AG09309 (cell line): Measurements from ENCODE around the gene FBXW7.
A peak's percentile ranks its signal among the peaks of the same experiment; 100 is the strongest.

ENCODE experiments used
- DNase-seq: peaks from one replicate; pipeline ENCODE4 v3.0.0-alpha.2; 2010; ENCODE audit warnings: low read depth
- H3K4me3 ChIP-seq: 2 replicates; pipeline ENCODE4 v1.5.1; 2011; ENCODE audit warnings: mild to moderate bottlenecking, low read depth, low read length, moderate library complexity; ENCODE audit not compliant: control insufficient read depth
- TF ChIP-seq, protein P1 (sequence below): IDR thresholded peaks from 2 replicates; pipeline ENCODE4 v1.5.1; 2011; ENCODE audit warnings: mild to moderate bottlenecking, low read depth, low read length, inconsistent platforms; ENCODE audit not compliant: insufficient read depth, control insufficient read depth; ENCODE audit errors: missing control alignments

FBXW7 gene

DNA sequence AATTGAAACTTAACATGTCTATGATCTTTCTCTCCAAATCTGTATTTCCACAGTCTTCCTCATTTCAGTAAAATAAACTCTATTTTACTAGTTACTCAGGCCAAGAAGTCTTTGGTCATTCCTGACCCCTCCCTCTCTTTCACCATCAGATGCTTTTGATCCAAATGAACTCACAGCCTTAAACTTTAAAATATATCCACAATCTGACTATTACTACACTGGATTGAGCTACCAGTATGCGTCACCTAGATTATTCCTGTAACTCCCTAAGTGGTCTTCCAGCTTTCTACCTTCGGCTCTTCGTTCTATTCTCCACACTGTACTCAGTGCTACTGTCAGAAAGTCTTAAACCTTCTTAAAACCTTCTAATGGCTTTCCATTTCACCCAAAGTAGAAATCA lies 195.1 kb downstream of the FBXW7 start:
- TF ChIP-seq, protein P1, sequence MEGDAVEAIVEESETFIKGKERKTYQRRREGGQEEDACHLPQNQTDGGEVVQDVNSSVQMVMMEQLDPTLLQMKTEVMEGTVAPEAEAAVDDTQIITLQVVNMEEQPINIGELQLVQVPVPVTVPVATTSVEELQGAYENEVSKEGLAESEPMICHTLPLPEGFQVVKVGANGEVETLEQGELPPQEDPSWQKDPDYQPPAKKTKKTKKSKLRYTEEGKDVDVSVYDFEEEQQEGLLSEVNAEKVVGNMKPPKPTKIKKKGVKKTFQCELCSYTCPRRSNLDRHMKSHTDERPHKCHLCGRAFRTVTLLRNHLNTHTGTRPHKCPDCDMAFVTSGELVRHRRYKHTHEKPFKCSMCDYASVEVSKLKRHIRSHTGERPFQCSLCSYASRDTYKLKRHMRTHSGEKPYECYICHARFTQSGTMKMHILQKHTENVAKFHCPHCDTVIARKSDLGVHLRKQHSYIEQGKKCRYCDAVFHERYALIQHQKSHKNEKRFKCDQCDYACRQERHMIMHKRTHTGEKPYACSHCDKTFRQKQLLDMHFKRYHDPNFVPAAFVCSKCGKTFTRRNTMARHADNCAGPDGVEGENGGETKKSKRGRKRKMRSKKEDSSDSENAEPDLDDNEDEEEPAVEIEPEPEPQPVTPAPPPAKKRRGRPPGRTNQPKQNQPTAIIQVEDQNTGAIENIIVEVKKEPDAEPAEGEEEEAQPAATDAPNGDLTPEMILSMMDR: no peak
- no peak overlapping the region for H3K4me3 ChIP-seq
- DNase-seq: no peak

DNA sequence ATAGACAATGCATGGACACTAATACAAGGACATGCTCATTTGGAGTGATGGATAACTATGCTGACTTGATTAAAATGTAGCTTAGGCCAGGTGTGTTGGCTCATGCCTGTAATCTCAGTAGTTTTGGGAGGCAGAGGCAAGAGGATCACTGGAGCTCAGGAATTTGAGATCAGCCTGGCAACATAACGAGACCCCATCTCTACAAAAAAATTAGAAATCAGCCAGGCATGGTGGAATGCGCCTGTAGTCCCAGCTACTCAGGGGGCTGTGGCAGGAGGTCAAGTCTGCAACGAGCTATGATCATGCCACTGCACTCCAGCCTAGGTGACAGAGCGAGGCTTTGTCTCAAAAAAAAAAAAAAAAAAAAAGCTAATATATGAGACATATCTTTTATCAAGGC lies 196.3 kb downstream of the FBXW7 start:
- DNase-seq: no peak
- TF ChIP-seq, protein P1: no peak
- no peak overlapping the region for H3K4me3 ChIP-seq

DNA sequence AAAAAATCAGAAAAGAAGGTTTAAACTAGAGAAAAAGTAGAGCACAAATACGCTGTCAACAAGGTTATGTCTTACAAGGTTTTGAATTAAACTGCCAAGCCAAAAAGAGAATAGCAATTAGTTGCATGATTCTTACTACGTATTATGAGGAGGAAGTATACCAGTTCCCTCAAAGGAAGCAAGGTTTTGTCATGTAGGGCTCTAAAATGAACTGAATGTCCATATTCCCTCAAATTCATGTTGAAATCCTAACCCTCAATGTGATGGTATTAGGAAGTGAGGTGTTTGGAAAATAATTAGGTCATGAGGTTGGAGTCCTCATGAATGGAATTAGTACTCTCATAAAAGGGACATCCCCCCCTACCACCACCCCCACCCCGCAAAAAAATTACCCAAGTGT lies 201.0 kb downstream of the FBXW7 start:
- DNase-seq: no peak
- no peak overlapping the region for H3K4me3 ChIP-seq
- TF ChIP-seq, protein P1: no peak

DNA sequence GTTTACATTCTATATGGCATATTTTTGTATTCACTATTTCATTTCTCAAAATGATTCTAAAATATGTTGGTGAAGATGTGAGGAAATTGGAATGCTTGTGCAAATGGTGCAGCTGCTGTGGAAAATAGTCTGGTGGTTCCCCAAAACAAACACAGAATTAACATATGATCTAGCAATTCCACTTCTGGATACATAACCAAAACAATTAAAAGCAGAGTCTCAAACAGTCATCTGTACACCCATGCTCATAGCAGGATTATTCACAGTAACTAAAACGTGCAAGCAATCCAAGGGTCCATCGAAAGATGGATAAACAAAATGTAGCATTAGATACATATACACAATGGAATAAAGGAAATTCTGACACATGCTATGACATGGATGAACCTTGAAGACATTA lies 204.8 kb downstream of the FBXW7 start:
- no peak overlapping the region for H3K4me3 ChIP-seq
- TF ChIP-seq, protein P1: no peak
- no peak for DNase-seq

DNA sequence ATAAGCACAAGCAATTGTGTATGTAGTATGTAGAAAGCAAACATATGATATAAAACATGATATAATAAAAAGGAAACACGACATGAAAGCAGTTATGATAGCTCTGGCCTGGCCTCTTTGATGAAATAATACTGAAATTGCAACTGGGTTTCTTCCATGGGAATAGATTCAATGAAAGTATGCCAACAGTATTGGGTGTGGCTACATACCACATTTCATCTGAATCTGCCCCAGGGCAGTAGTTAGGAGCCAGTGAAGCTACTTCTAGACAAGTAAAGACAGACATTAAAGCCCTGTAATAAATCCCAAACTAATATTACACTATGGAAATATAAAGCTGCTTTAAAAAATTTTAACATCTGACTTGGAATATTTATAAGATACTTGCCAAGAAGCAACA lies 207.3 kb downstream of the FBXW7 start:
- peak; percentile 57 for DNase-seq

DNA sequence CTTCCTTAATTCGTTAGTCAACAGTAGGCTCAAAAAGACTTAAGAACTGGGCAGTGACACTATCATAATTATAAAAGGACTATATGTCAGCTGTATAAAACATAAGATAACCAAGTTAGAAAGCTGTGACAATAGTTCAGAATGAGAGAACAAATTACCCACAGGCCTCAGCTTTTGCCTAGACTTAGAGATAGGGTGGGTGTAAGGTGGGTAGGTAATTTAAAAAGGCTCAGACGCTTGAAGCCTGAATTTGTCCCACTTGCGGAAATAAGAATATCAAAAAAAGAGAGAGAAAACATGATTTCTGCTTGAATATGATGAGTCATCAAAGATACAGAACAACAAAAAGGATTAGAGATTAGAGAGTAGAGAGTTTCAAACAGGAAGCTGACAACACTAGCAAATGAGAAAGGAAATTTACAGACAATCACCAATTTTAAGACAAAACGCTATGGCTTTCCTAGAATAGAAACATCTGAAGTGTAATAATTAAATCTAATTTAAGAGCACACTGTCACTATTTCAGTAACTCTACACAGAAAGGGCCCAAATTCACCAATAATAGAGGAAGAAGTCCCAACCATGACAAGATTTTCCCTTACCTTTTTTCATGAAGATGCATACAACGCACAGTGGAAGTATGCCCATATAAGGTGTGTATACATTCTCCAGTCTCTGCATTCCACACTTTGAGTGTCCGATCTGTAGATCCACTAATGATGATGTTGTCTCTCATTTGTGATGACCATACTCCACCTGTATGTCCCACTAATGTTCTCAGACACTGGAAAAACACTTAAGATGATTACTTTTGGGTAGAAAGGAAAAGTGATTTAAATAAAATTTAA lies 208.1 kb downstream of the FBXW7 start:
- no peak overlapping the region for H3K4me3 ChIP-seq

More for the DNA sequence above, 207.3 kb downstream of the FBXW7 start:
- TF ChIP-seq, protein P1: no peak
- no peak overlapping the region for H3K4me3 ChIP-seq

More for the DNA sequence above, 208.1 kb downstream of the FBXW7 start:
- TF ChIP-seq, protein P1: no peak
- no peak for DNase-seq
